Activated T-cell treated with anti-CD3 and anti-CD28 coated beads, Interleukin-2, amount 50 U/mL, for 72 hours (primary cell): ENCODE measurements around the gene CRB1. TPM values are rescaled to one million over a fixed set of nuclear protein-coding genes. Genes with fewer than 3 reads are reported as not detected.

Experiments
- ATAC-seq, 2 donors: fragments of 150-1000 bp; cut with Tn5 transposase; replicated peaks in 1 of 2; 2 replicates each; pipeline ENCODE4 v1.10.0; 2021; ENCODE audit warnings: moderate library complexity in 2 of 2, mild to moderate bottlenecking in 1 of 2
- DNase-seq, 2 donors: peaks; one replicate each; pipeline ENCODE4 v3.0.0; 2021 to 2022; ENCODE audit warnings: mixed read lengths in 1 of 2
- H3K27ac Mint-ChIP-seq: one replicate; pipeline ENCODE4 v1.8.0; 2022; ENCODE audit warnings: mild to moderate bottlenecking, moderate library complexity, mixed read lengths
- H3K27me3 Mint-ChIP-seq: one replicate; pipeline ENCODE4 v1.8.0; 2022; ENCODE audit warnings: low read depth, mixed read lengths
- H3K36me3 Mint-ChIP-seq, 2 donors: one replicate each; pipeline ENCODE4 v1.8.0; 2022; ENCODE audit warnings: mixed read lengths in 2 of 2, mild to moderate bottlenecking in 1 of 2; ENCODE audit not compliant: insufficient read depth in 2 of 2
- H3K4me1 Mint-ChIP-seq: one replicate; pipeline ENCODE4 v1.8.0; 2022; ENCODE audit warnings: low read depth, mixed read lengths
- H3K4me3 Mint-ChIP-seq, 2 donors: one replicate each; pipeline ENCODE4 v1.8.0; 2022; ENCODE audit warnings: mild to moderate bottlenecking in 2 of 2, mixed read lengths in 2 of 2, moderate library complexity in 2 of 2
- H3K9me3 Mint-ChIP-seq, 2 donors: one replicate each; pipeline ENCODE4 v1.8.0; 2022; ENCODE audit warnings: mixed read lengths in 2 of 2
- total RNA-seq, 2 donors: library from RNA; stranded (reverse); gene quantifications; one replicate each; pipeline ENCODE4 v1.2.3, GENCODE V29; 2022

The CRB1 gene
- total RNA-seq, 2 donors from 2014 or later = 0.48 TPM; not detected in 1

DNA sequence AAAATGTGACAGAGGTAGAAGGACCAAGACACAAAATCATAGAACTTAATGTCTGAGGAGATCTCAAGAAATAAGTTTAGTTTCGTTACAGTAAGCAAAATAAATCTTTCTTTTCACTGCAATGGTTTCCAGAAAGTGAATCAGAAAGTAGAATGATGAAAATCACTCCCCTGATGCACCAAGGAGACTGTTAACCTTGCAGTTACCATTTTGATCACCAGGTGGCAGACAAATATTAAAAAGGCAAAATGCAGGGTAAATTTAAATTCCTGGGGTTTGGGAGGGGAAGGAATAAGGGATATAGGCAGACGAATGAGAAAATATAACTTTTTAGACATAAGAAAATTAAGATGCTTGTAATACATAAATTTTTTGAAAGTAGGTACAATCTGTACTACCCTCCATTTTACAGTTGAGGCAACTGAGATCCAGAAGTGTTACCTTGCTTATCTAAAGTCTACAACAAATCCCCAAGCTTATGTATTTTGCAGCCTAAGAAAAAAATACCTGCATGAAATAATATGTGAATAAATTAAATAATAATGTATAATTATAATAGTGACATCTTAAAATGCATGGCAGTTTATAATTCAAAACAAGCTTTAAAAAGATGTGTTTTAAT is 253.2 kb downstream of the CRB1 start:
- no peaks in the 10 kb centered on the region for H3K36me3 Mint-ChIP-seq
- no peaks in the 10 kb centered on the region for H3K27me3 Mint-ChIP-seq
- H3K4me3 Mint-ChIP-seq = no peak overlapping the region
- DNase-seq (peak; percentile 15 to 40), ATAC-seq (peak in 1 of 2 donors; percentile 51)
- H3K4me1 Mint-ChIP-seq = no peaks in the 10 kb centered on the region
- peak overlapping the region; percentile 61 for H3K27ac Mint-ChIP-seq
- no peaks in the 10 kb centered on the region for H3K9me3 Mint-ChIP-seq

DNA sequence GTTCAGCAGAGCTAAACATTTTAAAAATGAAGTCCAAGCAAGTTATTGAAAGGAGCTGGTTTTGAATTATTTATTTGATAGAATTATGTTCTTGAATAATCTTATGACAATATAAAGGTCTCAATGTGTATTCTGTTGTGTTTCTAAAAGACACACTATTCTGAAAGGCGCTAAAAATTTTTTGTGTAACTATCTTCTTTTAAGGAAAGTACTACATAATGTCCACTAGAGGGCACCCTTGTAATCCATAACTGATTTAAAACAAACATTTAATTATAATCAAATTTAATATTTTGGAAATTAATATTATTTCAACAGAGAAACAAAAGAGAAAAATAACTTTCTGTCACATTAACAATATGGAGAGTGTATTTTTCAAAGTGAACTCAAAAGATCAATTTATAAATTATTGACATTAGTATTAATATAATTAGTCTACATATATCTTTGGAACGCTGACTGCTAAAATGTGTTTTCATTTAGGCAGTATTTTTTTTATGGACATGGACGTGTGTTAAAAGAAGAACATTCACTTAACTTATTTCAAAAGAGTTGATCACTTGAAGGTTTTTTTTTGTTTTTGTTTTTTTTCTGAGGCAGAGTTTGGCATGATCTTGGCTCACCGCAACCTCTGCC is 258.8 kb downstream of the CRB1 start:
- no peak overlapping the region for H3K27ac Mint-ChIP-seq
- H3K36me3 Mint-ChIP-seq = no peaks in the 10 kb centered on the region
- H3K9me3 Mint-ChIP-seq = no peaks in the 10 kb centered on the region
- H3K4me1 Mint-ChIP-seq = no peaks in the 10 kb centered on the region
- ATAC-seq (no peak), DNase-seq (no peak)
- no peak overlapping the region for H3K4me3 Mint-ChIP-seq
- no peaks in the 10 kb centered on the region for H3K27me3 Mint-ChIP-seq

Other genes with a start within 250 kb of the CRB1 start
- not detected for gene F13B, start 201.0 kb upstream of the CRB1 start, total RNA-seq
- gene ASPM, start 121.6 kb upstream of the CRB1 start, total RNA-seq = 10 to 100 TPM; 53.4 to 56.9 TPM
- 1 to 10 TPM; 6.1 to 7.4 TPM for gene ZBTB41, start 67.0 kb upstream of the CRB1 start, total RNA-seq